ENCODE measurements around the gene LRP4. TPM values are rescaled to one million over a fixed set of nuclear protein-coding genes. Genes with fewer than 3 reads are reported as not detected.

The LRP4 gene
- total and polyA plus RNA-seq, 2 donors (not counting 1 experiment from before 2014, with no cell fraction given), result 1.3 to 2.9 TPM

DNA sequence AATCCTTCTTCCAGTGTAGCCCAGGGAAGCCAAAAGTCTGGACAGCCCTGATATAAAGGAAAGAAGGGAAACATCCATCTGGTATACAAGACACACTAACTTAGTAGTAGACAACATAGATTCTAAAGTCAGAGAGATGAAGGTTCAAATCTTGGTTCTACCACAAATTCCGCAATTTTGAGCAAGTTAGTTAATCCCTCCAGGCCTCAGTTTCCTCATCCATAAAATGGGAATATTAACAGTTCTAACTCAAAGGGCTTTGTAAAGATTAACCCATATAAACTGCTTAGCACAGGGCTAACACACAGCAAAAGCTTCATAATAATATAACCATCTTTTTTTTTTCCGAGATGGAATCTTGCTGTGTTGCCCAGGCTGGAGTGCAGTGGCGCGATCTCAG lies 10.7 kb downstream of the LRP4 start:
- no peaks in the 10 kb centered on the region for H3K27me3 ChIP-seq (ENCODE audit: control insufficient read depth, insufficient read depth, low read length)

GRCh38 chr11:46906609-46907041 lies 11.7 kb downstream of the LRP4 start:
- no peaks in the 10 kb centered on the region for H3K27me3 ChIP-seq (ENCODE audit: control insufficient read depth, insufficient read depth, low read length)
- peak overlapping the region; percentile 37 for H3K4me2 ChIP-seq (ENCODE audit: extremely low read depth, insufficient read depth, low read length)
- H3K9me3 ChIP-seq (ENCODE audit: control insufficient read depth, insufficient read depth, low read depth, low read length), result no peaks in the 10 kb centered on the region
- H3K4me1 ChIP-seq (ENCODE audit: control insufficient read depth, extremely low read depth, insufficient read depth, low read length), result no peaks in the 10 kb centered on the region
- no peaks in the 10 kb centered on the region for H4K20me1 ChIP-seq (ENCODE audit: control insufficient read depth, extremely low read depth, insufficient read depth, low read length)
- no peak overlapping the region for H3K4me3 ChIP-seq (replicated peaks in 1 of 4; ENCODE audit: control extremely low read depth in 1 of 4, insufficient read depth in 1 of 4, low read depth in 3 of 4, low read length in 4 of 4)
- no peak overlapping the region for H3K27ac ChIP-seq (ENCODE audit: insufficient read depth, low read length)
- TF ChIP-seq EZH2 (IDR thresholded peaks at IDR 0.05; ENCODE audit: low read length, missing control alignments), result no peak
- TF ChIP-seq, protein P1, sequence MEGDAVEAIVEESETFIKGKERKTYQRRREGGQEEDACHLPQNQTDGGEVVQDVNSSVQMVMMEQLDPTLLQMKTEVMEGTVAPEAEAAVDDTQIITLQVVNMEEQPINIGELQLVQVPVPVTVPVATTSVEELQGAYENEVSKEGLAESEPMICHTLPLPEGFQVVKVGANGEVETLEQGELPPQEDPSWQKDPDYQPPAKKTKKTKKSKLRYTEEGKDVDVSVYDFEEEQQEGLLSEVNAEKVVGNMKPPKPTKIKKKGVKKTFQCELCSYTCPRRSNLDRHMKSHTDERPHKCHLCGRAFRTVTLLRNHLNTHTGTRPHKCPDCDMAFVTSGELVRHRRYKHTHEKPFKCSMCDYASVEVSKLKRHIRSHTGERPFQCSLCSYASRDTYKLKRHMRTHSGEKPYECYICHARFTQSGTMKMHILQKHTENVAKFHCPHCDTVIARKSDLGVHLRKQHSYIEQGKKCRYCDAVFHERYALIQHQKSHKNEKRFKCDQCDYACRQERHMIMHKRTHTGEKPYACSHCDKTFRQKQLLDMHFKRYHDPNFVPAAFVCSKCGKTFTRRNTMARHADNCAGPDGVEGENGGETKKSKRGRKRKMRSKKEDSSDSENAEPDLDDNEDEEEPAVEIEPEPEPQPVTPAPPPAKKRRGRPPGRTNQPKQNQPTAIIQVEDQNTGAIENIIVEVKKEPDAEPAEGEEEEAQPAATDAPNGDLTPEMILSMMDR (conservative IDR thresholded peaks at IDR 0.05 in 1 of 2, IDR thresholded peaks at IDR 0.05 in 1 of 2; ENCODE audit: low read depth in 1 of 2, low read length in 2 of 2), result no peak
- peak in 1 of 2 donors; percentile 41 for DNase-seq (ENCODE audit: low read depth in 2 of 2)
- no peaks in the 10 kb centered on the region for H3K36me3 ChIP-seq (ENCODE audit: control insufficient read depth, insufficient read depth, low read length)
- no peaks in the 10 kb centered on the region for H3K79me2 ChIP-seq (ENCODE audit: control insufficient read depth, insufficient read depth, low read length)
- no peak overlapping the region for H3K9ac ChIP-seq (ENCODE audit: insufficient read depth, low read length)
- H2AFZ ChIP-seq (ENCODE audit: low read length), result peak overlapping the region; percentile 8

More for the DNA sequence above, 10.7 kb downstream of the LRP4 start:
- TF ChIP-seq EZH2 (IDR thresholded peaks at IDR 0.05; ENCODE audit: low read length, missing control alignments), result no peak
- TF ChIP-seq, protein P1 (conservative IDR thresholded peaks at IDR 0.05 in 1 of 2, IDR thresholded peaks at IDR 0.05 in 1 of 2; ENCODE audit: low read depth in 1 of 2, low read length in 2 of 2), result no peak
- H3K4me3 ChIP-seq (replicated peaks in 1 of 4; ENCODE audit: control extremely low read depth in 1 of 4, insufficient read depth in 1 of 4, low read depth in 3 of 4, low read length in 4 of 4), result no peak overlapping the region
- H4K20me1 ChIP-seq (ENCODE audit: control insufficient read depth, extremely low read depth, insufficient read depth, low read length), result no peaks in the 10 kb centered on the region
- H2AFZ ChIP-seq (ENCODE audit: low read length), result no peak overlapping the region
- no peaks in the 10 kb centered on the region for H3K36me3 ChIP-seq (ENCODE audit: control insufficient read depth, insufficient read depth, low read length)
- no peaks in the 10 kb centered on the region for H3K79me2 ChIP-seq (ENCODE audit: control insufficient read depth, insufficient read depth, low read length)
- DNase-seq (ENCODE audit: low read depth in 2 of 2), result no peak
- no peak overlapping the region for H3K4me2 ChIP-seq (ENCODE audit: extremely low read depth, insufficient read depth, low read length)
- peaks cover under 1% of the 10 kb centered on the region for H3K4me1 ChIP-seq (ENCODE audit: control insufficient read depth, extremely low read depth, insufficient read depth, low read length)
- no peaks in the 10 kb centered on the region for H3K9me3 ChIP-seq (ENCODE audit: control insufficient read depth, insufficient read depth, low read depth, low read length)
- H3K27ac ChIP-seq (ENCODE audit: insufficient read depth, low read length), result no peak overlapping the region
- H3K9ac ChIP-seq (ENCODE audit: insufficient read depth, low read length), result no peak overlapping the region

DNA sequence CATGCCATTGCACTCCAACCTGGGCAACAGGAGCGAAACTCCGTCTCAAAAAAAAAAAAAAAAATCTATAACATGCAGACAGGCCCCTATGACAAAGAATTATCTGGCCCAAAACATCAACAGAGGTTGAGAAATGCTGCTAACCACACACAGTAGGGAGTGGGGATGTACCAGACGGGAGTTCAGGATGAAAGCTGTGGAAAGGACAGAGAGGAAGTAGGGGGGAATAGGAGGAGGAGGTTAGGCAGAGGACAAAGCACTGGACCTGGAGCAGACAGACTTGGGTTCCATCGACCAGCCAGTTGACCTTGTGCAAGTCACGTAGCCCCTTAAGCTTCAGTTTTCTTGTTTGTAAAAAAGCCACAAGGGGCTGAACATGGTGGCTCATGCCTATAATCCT lies 12.5 kb downstream of the LRP4 start:
- H3K36me3 ChIP-seq (ENCODE audit: control insufficient read depth, insufficient read depth, low read length), result no peaks in the 10 kb centered on the region
- H3K4me1 ChIP-seq (ENCODE audit: control insufficient read depth, extremely low read depth, insufficient read depth, low read length), result no peaks in the 10 kb centered on the region
- no peak overlapping the region for H3K9ac ChIP-seq (ENCODE audit: insufficient read depth, low read length)
- H3K27ac ChIP-seq (ENCODE audit: insufficient read depth, low read length), result no peak overlapping the region
- no peak overlapping the region for H3K4me2 ChIP-seq (ENCODE audit: extremely low read depth, insufficient read depth, low read length)
- H3K27me3 ChIP-seq (ENCODE audit: control insufficient read depth, insufficient read depth, low read length), result no peaks in the 10 kb centered on the region
- H3K4me3 ChIP-seq (replicated peaks in 1 of 4; ENCODE audit: control extremely low read depth in 1 of 4, insufficient read depth in 1 of 4, low read depth in 3 of 4, low read length in 4 of 4), result no peak overlapping the region
- H2AFZ ChIP-seq (ENCODE audit: low read length), result no peak overlapping the region
- TF ChIP-seq, protein P1 (conservative IDR thresholded peaks at IDR 0.05 in 1 of 2, IDR thresholded peaks at IDR 0.05 in 1 of 2; ENCODE audit: low read depth in 1 of 2, low read length in 2 of 2), result no peak
- TF ChIP-seq EZH2 (IDR thresholded peaks at IDR 0.05; ENCODE audit: low read length, missing control alignments), result no peak
- no peaks in the 10 kb centered on the region for H3K9me3 ChIP-seq (ENCODE audit: control insufficient read depth, insufficient read depth, low read depth, low read length)
- H3K79me2 ChIP-seq (ENCODE audit: control insufficient read depth, insufficient read depth, low read length), result no peaks in the 10 kb centered on the region
- no peak for DNase-seq (ENCODE audit: low read depth in 2 of 2)
- H4K20me1 ChIP-seq (ENCODE audit: control insufficient read depth, extremely low read depth, insufficient read depth, low read length), result no peaks in the 10 kb centered on the region
